Measurements from ENCODE around the gene CCDC87.

The CCDC87 gene

DNA sequence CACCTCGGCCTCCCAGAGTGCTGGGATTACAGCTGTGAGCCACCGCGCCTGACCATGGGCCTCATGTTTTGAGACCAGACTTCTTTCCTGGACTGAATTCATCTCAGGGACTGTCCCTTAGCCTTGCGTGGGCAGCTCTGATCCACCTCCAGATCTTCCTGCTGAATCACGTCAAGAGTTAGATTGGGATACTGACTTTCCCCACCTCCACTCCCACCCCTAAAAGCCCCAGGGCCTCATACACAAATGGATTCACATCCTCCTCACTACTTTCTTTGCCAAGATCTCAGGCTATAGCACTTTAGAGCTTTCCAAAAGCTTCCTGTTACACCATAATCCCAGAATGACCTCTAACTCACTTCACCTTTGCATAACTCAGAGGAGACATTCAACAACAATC is 12.1 kb downstream of the CCDC87 start:
- no peak for DNase-seq (ENCODE audit: low read depth)

DNA sequence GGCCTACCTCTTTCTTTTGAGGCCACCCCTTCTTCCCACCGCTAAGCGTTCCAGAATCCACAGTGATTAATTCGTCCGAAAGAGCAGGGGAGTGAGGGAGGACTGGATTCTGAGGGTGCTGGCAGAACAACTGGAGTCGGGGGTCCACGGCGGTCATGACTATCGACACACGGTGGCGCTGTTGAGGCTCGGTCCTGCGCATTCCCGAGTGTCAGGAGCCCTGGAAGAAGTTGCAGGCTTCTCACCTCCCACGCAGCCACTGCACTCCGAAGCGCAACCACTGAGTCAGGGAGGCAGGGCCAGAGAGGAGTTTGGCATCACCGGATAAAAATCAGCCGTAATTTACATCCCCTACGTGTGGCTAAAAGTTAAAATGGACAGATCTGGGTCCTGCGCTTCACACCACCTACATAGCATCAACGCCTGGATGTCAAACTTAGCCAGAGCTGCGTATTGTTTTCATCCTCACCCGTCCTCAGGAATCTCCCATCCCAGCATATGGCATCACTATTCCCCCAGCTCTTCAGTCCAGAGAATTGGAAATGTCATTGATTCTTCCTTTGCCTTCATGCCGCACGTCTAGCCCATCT is 13.8 kb downstream of the CCDC87 start:
- peak; percentile 70 for DNase-seq (ENCODE audit: low read depth)

DNA sequence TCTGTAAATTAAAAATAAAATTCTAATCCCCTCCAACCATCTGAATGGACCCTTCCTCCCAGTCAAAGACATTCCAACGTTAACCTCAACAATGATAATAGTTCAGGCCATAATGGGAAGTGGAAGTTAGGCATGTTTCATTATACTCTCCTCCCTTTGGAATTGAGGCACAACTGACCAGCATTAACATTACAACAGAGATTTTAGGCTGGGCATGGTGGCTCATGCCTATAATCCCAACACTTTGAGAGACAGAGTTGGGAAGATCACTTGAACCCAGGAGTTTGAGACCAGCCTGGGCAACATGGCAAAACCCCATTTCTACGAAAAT is 22.0 kb downstream of the CCDC87 start:
- DNase-seq (ENCODE audit: low read depth): no peak

DNA sequence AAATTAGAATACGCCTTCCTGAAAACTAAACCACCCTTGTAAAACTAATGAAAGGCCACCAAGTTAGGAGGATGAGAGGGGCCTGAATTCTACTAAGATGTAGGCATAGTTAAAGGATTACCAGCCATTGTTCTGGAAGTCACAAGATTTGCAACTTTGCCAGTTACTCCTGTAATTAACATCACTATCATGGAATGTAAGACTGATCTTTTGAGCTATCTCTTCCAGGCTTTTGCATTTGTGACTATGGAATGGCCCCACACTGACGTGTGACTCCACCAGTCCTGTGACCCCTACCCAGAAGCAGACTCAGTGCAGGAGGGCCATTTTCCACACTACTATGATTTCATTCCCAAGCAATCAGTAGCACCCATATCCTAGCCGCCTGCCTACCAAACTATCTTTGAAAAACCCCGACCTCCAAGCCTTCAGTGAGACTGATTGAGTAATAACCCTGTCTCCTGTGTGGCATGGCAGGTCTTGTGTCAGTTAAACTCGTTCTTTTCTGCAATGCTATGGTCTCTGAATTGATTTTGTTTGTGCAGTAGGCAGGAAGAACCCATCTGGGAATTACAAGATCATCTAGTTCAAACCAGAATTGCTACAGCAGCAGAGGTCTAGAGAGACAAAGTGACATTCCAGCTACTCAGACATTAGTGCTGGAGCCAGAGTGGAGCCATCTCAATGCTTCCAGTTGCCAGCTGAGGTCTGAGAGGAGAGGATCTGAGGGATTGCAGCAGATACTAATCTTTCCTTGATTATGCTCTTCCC is 22.6 kb downstream of the CCDC87 start:
- DNase-seq (ENCODE audit: low read depth): no peak

DNA sequence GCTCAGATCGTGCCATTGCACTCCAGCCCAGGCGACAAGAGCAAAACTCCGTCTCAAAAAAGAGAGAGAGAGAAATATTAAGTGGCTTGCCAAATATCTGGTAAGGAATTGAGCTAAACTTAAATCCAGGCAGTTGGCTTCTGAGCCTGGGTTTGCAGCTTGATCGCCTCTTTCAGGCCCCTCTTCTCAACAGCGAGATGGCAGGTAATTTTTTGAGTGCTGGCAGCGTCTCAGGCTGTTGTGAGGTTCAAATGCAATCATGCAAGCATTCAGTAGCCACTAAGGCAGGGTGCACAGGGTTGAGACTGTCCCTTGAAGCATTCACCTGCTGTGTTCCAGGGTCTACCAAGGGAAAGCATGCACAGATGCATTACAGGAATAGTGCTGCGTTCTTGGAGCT is 23.8 kb downstream of the CCDC87 start:
- no peak for DNase-seq (ENCODE audit: low read depth)

DNA sequence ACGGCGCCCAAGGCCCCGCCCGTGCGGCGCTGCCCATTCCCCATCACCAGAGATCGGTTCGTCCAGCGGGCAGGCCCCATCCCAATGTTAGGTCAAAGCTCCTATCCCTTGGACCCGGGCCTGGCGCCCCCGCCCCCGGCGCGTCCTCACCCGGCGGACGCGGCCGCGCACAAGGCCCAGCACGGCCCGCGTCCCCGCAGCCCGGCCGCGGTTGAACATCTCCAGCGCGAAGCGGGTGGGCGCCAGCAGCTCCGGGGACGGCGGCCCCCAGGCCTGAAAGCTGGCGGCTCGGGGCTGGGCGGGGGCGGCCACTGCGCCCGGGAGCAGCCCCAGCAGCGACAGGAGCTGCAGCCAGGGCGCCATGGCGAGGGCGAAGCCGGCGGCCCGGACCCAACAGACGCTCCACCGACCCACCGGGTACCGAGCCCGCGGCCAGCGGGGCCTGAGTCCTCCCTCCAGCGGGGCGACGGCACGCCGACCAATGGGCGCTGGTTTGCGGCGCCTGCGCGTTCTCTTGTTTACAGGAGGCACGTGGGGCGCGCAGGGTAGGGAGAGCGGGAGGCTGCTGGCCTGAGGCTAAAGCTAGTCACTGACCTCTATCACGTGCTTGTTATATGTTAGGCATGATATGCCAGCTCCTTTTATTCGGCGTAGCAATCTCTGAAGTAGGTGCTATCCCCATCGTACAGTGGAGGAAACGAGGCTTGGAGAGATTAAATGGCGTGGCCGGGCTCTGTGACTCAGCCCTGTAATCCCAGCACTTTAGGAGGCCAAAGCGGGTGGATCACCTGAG is 24.5 kb downstream of the CCDC87 start, which contains the start of gene CTSF:
CTSF (minus strand) TSS at position 483 of the 793 bp plus-strand sequence; CDS start at position 363, 120 bp downstream.
- DNase-seq (ENCODE audit: low read depth): peak; percentile 58

DNA sequence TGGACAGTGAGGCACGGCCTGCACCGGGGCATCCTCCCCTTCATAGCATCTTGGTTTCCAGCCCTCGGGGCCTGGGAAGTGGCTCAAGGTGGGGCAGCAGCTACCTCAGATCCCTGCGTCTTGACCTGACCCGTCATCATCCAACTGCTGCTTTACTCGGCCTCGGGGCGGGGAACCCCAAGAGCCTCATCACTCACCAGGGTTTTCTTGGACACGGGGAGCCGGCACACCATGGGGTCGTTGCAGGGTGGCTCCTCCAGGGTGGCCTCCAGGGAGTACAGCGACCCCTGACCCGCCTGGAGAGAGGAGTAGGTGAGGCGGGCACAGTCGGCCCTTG is 25.1 kb downstream of the CCDC87 start:
- no peak for DNase-seq (ENCODE audit: low read depth)

DNA sequence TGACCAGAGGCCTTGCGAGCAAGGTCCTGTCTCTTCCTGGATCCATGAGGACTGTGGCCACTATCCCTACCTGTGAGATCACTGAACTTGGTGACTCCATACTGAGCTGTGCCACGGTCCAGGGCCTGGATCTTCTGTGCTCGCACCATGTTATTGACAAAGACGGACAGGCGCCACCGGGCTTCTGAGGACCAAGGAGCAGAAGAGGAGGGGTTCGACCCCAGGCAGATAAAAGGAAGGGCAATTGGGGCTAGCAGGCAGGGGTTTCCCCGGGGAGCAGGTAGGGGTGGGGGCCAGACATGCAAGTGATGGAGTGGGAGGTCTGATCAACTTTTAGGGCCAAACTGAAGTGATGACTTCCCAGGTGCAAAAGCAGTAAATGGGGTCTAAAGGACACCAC is 26.6 kb downstream of the CCDC87 start:
- no peak for DNase-seq (ENCODE audit: low read depth)

DNA sequence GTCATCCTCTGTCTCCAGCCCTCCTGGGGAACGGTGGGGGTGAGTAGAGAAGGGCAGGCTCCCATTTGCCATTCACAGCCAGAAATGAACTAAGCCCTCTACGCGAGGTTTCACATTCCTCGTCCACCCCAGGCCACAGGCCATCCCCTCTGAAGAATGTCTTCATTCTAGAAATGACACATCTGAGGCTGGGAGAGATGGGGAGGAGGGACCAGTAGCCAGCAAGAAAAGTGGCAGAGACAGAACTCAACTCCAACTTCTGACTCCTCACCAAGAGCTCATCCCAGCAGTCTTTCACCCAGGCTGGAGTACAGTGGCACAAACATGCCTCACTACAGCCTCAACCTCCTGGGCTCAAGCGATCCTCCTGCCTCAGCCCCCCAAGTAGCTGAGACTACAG is 27.9 kb downstream of the CCDC87 start:
- DNase-seq (ENCODE audit: low read depth): no peak

DNA sequence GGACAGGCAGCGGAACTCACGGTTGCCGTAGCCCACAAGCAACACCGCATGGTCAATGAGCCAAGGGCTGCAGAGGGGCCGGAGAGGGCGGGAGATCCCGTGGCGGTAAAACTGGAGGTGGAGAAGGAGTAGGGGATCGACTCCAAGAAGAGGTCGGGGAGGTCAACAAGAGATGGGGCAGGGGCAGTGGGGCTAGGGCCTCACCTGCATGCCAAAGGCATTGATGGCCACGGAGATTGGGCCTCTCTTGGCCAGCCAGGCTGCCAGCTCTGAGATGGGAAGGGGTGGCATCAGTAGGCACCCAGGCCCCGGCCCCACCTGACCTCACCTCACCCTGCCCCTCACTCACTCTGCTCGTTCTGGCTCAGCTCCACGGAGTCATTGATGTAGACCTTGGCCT is 28.3 kb downstream of the CCDC87 start:
- DNase-seq (ENCODE audit: low read depth): no peak

DNA sequence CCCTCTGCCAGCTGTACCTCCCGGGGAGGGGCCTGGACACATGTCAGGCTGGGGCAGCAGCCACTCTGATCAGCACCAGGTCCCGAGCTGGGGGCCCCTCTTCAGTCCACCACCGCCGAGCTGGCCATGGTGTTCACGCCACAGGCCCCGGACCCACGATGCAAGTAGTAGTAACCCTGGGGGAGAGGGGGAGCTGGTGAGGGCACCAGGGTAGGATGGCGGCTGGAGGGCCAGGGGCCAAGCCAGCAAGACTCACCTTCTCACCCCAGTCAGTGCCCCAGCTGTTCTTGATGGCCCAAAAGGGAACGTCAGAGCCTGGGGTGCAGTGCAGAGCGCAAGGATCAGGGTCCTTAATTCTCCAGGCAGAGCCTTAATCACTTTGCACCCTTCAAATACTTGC is 29.0 kb downstream of the CCDC87 start:
- DNase-seq (ENCODE audit: low read depth): no peak

DNA sequence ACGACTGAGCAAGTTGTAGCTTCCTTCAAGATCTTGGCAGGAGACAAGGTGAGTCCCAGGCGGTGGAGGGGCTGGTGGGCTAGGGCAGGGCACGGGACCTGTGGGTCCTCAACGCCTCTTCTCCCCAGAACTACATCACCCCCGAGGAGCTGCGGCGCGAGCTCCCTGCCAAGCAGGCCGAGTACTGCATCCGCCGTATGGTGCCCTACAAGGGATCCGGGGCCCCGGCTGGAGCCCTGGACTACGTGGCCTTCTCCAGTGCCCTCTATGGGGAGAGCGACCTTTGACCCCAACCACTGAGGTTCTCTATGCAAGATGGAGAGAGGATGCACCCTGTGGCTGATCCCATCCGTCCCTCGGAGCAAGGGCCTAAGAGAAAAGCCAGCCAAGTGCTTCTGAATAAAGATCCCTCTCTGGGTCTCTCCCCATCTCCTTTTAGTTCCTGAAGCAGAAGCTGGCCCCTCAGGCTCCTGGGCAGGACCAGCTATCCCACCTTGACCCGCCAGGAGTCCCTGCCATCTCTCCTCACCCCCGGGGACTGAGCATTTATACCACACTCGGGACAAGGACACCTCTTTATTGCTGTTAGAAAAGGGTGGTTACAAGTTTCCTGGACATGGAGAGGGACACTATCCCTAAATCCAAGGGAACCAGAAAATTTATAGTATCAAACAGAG is 29.8 kb downstream of the CCDC87 start:
- DNase-seq (ENCODE audit: low read depth): no peak

DNA sequence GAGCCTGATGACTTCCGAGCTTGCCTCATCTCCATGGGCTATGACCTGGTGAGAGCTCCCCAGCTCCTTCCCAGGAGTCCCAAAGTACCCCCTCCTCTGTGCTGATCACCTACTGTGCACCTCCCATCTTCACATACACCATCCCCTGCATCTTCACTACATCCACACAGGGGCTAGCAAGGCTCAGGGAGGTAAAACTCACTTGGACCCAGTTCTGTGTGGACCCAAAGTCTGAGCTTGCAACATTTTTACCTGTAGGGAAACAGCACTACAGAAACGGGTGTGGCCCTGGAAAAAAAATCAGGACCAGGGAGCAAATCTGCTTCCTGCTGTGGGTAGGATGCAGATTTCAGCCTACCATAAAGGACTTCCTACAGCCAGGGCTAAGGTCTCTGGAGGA is 30.6 kb downstream of the CCDC87 start:
- DNase-seq (ENCODE audit: low read depth): no peak

DNA sequence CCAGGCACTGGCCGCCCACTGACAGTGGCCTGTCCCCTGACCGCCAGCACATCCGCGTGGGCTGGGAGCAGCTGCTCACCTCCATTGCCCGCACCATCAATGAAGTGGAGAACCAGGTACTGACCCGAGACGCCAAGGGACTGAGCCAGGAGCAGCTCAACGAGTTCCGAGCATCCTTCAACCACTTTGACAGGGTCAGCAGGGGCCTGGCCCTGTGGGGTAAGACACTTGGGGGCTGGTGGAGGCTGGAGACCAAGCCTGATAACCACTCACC is 31.0 kb downstream of the CCDC87 start:
- DNase-seq (ENCODE audit: low read depth): no peak

DNA sequence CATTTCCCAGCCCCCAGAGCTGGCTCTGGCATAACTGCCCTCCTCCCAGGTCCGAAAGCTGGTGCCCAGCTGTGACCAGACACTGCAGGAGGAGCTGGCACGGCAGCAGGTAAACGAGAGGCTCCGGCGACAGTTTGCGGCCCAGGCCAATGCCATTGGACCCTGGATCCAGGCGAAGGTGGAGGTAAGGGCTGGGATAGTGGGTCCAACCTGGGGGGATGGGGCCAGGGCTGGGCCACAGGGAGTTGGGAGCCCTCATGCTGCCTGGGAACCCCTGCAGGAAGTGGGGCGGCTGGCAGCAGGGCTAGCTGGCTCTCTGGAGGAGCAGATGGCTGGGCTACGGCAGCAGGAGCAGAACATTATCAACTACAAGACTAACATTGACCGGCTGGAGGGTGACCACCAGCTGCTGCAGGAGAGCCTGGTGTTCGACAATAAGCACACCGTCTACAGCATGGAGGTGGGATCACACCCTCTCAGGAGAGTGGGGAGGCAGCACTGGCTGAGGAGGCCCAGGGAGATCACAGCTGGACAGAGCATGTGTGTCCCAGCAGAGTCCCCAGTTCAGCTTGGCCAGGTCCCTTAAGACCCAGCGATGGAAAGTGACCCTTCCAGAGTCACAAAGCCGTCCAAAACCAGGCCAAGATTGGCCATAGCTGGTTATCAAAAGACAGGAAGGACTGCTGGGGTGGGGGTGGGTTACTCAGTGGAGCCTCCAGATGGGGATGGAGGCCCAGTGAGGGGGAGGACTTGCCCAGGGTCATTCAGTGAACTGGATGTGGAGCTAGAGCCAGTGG is 31.5 kb downstream of the CCDC87 start:
- no peak for DNase-seq (ENCODE audit: low read depth)

DNA sequence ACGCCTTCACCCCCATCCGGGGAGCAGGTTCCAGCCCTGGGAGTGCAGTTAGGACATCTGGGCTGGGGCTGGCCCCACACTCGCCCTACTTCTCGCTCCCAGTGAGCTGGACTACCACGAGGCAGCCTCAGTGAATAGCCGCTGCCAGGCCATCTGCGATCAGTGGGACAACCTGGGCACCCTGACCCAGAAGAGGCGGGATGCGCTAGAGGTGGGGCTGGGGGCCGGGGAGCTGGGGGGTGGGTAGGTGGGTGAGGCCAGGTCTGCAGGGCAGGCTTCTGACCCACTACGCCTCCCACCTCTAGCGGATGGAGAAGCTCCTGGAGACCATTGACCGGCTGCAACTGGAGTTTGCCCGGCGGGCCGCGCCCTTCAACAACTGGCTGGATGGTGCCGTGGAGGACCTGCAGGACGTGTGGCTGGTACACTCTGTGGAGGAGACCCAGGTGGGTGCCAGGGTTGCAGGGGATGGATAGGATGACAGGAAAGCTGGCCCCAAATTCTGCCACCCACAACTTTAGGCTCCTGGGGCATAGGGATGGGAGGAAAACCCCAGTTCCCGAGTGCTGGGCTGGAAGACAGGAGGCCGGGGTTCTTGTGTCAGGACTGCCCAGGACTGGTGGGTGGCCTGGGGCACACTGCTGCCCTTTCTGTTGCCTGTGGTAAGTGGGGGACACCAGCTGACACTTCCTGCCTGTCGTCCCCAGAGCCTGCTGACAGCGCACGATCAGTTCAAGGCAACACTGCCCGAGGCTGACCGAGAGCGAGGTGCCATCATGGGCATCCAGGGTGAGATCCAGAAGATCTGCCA is 32.8 kb downstream of the CCDC87 start:
- DNase-seq (ENCODE audit: low read depth): no peak

DNA sequence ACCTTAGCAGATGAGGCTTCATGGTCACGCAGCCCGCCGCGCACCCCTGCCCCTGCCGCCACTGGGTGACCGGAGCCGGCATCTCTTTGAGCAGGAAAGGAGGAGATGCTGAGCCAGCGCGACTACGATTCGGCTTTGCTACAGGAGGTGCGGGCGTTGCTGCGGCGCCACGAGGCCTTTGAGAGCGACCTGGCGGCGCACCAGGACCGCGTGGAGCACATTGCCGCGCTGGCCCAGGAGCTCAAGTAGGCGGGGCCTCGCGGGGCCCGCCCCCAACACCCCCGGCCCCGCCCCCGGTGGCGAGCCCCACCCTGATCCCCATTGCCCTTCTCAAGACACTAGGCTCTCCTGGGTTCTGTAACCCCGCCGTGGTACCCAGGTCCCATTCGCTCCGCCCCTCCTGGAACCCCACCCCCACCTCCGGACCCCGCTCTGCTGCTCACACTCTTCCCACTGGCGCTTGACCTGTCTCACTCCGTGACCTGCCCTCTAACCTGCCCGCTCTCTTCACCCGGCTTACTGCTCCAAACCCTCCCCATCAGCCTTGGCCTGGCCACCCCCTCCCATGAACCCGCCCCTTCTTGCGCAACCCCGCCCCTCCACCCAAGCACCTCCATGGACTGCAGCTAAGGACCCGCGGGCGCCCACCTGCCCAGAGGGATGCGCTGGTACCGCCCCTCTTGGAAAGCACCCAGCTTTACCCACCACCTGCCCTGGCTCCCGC is 33.6 kb downstream of the CCDC87 start:
- no peak for DNase-seq (ENCODE audit: low read depth)

DNA sequence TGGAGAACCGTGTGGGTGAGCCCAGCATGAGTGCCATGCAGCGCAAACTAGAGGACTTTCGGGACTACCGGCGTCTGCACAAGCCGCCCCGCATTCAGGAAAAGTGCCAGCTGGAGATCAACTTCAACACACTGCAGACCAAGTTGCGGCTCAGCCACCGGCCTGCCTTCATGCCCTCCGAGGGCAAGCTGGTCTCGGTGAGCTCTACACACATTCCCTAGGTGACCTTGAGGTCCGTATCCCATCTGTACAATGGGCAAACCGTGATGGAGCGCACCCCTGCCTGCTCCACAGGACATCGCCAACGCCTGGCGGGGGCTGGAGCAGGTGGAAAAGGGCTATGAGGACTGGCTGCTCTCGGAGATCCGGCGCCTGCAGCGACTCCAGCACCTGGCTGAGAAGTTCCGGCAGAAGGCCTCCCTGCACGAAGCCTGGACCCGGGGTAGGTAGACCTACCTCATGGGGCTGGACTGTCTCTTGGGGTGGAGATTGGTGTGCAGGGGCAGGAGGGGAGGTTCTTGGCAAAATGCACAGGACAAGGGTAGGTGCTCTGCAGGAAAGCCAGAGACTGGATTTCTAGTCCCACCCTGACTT is 35.0 kb downstream of the CCDC87 start:
- no peak for DNase-seq (ENCODE audit: low read depth)

DNA sequence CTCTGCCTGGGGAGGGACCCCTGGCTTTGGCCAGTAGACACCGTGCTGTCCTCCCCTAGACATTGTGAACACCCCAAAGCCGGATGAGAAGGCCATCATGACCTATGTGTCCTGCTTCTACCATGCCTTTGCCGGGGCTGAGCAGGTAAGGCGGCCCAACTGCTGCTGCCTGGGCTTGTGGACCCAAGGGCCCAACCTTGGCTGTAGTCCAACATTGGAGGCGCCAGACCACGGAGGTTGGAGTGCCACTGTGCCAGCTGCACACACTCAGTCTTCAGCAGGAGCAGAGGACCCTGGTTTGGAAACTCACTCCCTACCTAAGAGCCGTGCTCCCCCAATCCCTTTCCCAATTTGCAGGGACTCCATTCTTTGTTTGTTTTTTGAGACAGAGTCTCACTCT is 36.8 kb downstream of the CCDC87 start:
- DNase-seq (ENCODE audit: low read depth): no peak

DNA sequence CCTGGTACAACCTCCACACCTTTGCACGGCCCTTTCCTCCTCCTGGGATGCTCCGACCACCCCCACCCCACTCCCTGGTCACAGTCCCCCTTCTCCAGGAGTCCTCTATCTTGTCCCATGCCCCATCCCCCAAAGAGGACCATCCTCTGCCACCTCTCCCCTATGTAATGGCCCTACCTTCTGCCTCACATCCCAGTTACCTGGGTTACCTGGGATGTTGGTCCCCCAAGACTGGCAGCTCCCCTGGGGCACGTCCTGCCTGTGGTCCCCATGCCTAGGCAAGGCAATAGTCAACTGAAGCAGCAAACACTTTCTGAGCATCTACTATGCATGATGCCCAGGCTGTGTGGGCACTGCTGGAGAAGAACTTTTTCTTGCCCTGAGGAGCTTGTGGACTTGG is 37.4 kb downstream of the CCDC87 start:
- DNase-seq (ENCODE audit: low read depth): no peak

Data from activated gamma-delta T cell treated with anti-CD3 and anti-CD28 coated beads, Interleukin-2, amount 50 U/mL, for 16 hours (primary cell).